Astrocyte (in vitro differentiated cells and primary cell): Measurements from ENCODE around the gene AK8. TPM values are rescaled to one million over a fixed set of nuclear protein-coding genes. Genes with fewer than 3 reads are reported as not detected.

Experiments used
- DNase-seq: peaks from one replicate; pipeline ENCODE4 v3.0.0-alpha.2; 2010; ENCODE audit warnings: low read depth
- FAIRE-seq: peaks from 2 replicates; lab custom pipeline; 2011; peaks lifted over from hg19 to GRCh38; lab: Jason Lieb, UNC
- H2AFZ ChIP-seq: 2 replicates; pipeline ENCODE4 v1.6.0; 2012; ENCODE audit warnings: low read depth, low read length, inconsistent platforms
- H3K27ac ChIP-seq: 2 replicates; pipeline ENCODE4 v1.5.1; 2011; ENCODE audit warnings: low read depth, low read length, inconsistent platforms
- H3K27me3 ChIP-seq: 2 replicates; pipeline ENCODE4 v1.6.0; 2011; ENCODE audit warnings: low read length, inconsistent platforms; ENCODE audit not compliant: insufficient read depth
- H3K36me3 ChIP-seq: 2 replicates; pipeline ENCODE4 v1.5.1; 2011; ENCODE audit warnings: low read length, inconsistent platforms; ENCODE audit not compliant: insufficient read depth
- H3K4me1 ChIP-seq: 2 replicates; pipeline ENCODE4 v1.5.1; 2011; ENCODE audit warnings: low read length, inconsistent platforms; ENCODE audit not compliant: insufficient read depth
- H3K4me2 ChIP-seq: 2 replicates; pipeline ENCODE4 v1.6.0; 2012; ENCODE audit warnings: low read length, inconsistent platforms
- H3K4me3 ChIP-seq: 2 replicates; pipeline ENCODE4 v1.5.1; 2011; ENCODE audit warnings: low read depth, mild to moderate bottlenecking, low read length, inconsistent platforms; ENCODE audit not compliant: insufficient read depth
- H3K79me2 ChIP-seq: 2 replicates; pipeline ENCODE4 v1.6.0; 2012; ENCODE audit warnings: mild to moderate bottlenecking, low read length, inconsistent platforms; ENCODE audit not compliant: insufficient read depth
- H3K9ac ChIP-seq: 2 replicates; pipeline ENCODE4 v1.6.0; 2012; ENCODE audit warnings: mild to moderate bottlenecking, low read length, inconsistent platforms
- H3K9me3 ChIP-seq: 2 replicates; pipeline ENCODE4 v1.5.1; 2012; ENCODE audit warnings: low read depth, mild to moderate bottlenecking, low read length, inconsistent platforms; ENCODE audit not compliant: insufficient read depth
- H4K20me1 ChIP-seq: 2 replicates; pipeline ENCODE4 v1.6.0; 2012; ENCODE audit warnings: low read length, inconsistent platforms; ENCODE audit not compliant: insufficient read depth
- H3K27ac Mint-ChIP-seq: one replicate; pipeline ENCODE4 v1.8.0; 2021; ENCODE audit warnings: mild to moderate bottlenecking, mixed read lengths; ENCODE audit not compliant: unreplicated experiment
- H3K27me3 Mint-ChIP-seq: one replicate; pipeline ENCODE4 v1.8.0; 2021; ENCODE audit warnings: low read depth, mixed read lengths; ENCODE audit not compliant: unreplicated experiment
- H3K36me3 Mint-ChIP-seq: one replicate; pipeline ENCODE4 v1.8.0; 2021; ENCODE audit warnings: low read depth, mixed read lengths; ENCODE audit not compliant: unreplicated experiment
- H3K4me1 Mint-ChIP-seq: one replicate; pipeline ENCODE4 v1.8.0; 2021; ENCODE audit warnings: low read depth, mixed read lengths; ENCODE audit not compliant: unreplicated experiment
- H3K4me3 Mint-ChIP-seq: one replicate; pipeline ENCODE4 v1.8.0; 2021; ENCODE audit warnings: mild to moderate bottlenecking, moderate library complexity, mixed read lengths; ENCODE audit not compliant: unreplicated experiment
- H3K9me3 Mint-ChIP-seq: one replicate; pipeline ENCODE4 v1.8.0; 2021; ENCODE audit warnings: mild to moderate bottlenecking, mixed read lengths; ENCODE audit not compliant: unreplicated experiment
- CTCF ChIP-seq: IDR thresholded peaks from 2 replicates; pipeline ENCODE4 v1.5.1; 2011; ENCODE audit warnings: low read depth, mild to moderate bottlenecking, inconsistent platforms, low read length, moderate library complexity; ENCODE audit not compliant: insufficient read depth
- EZH2 ChIP-seq: IDR thresholded peaks from 2 replicates; pipeline ENCODE4 v1.6.1; 2012; ENCODE audit warnings: mild to moderate bottlenecking, low read length, inconsistent platforms; ENCODE audit not compliant: insufficient read depth
- total RNA-seq: library from RNA; stranded (reverse); gene quantifications from 2 replicates; pipeline ENCODE4 v1.2.1, GENCODE V29; 2021

AK8 gene
- total RNA-seq, 1 donor from 2014 or later = 0.27 TPM

GRCh38 chr9:132901858-132902831, 24.1 kb upstream of the AK8 start:
- no peaks in the 10 kb centered on the region for H3K27me3 ChIP-seq
- no peaks in the 10 kb centered on the region for H3K9me3 Mint-ChIP-seq
- no peaks in the 10 kb centered on the region for H3K79me2 ChIP-seq
- peak; percentile 78 for FAIRE-seq
- DNase-seq = peak; percentile 67
- H3K4me2 ChIP-seq = no peak overlapping the region
- H3K27ac ChIP-seq = no peak overlapping the region
- H3K36me3 ChIP-seq = peaks cover 28% of the 10 kb centered on the region
- no peak for TF ChIP-seq EZH2
- TF ChIP-seq CTCF = peak; percentile 99
- no peak overlapping the region for H3K27ac Mint-ChIP-seq
- H3K4me1 ChIP-seq = no peaks in the 10 kb centered on the region
- H3K4me1 Mint-ChIP-seq = peaks cover 5% of the 10 kb centered on the region
- H3K36me3 Mint-ChIP-seq = peaks cover 23% of the 10 kb centered on the region
- no peak overlapping the region for H3K9ac ChIP-seq
- H3K4me3 ChIP-seq = no peak overlapping the region
- no peaks in the 10 kb centered on the region for H3K9me3 ChIP-seq
- H4K20me1 ChIP-seq = peaks cover 10% of the 10 kb centered on the region
- no peak overlapping the region for H3K4me3 Mint-ChIP-seq
- H3K27me3 Mint-ChIP-seq = no peaks in the 10 kb centered on the region
- no peak overlapping the region for H2AFZ ChIP-seq

- Histone ChIP-seq H3K9me3 (no peaks in the 10 kb centered on the region), H3K79me2 (no peaks in the 10 kb centered on the region), H3K4me2 (no peak overlapping the region), H3K27me3 (no peaks in the 10 kb centered on the region), H4K20me1 (peaks cover 10% of the 10 kb centered on the region), H3K27ac (no peak overlapping the region), H3K36me3 (peaks cover 42% of the 10 kb centered on the region), H3K4me1 (no peaks in the 10 kb centered on the region), H3K4me3 (no peak overlapping the region), H2AFZ (no peak overlapping the region), H3K9ac (no peak overlapping the region)
- Mint-ChIP-seq H3K36me3 (peaks cover 39% of the 10 kb centered on the region), H3K4me1 (no peaks in the 10 kb centered on the region), H3K9me3 (no peaks in the 10 kb centered on the region), H3K27ac (no peak overlapping the region), H3K27me3 (no peaks in the 10 kb centered on the region), H3K4me3 (no peak overlapping the region)
- no peak for FAIRE-seq
- TF ChIP-seq CTCF = no peak
- no peak for TF ChIP-seq EZH2
- DNase-seq = no peak
Measured at GRCh38 chr9:132898051-132898450, 20.0 kb upstream of the AK8 start.

- H3K27me3 ChIP-seq = no peaks in the 10 kb centered on the region
- Mint-ChIP-seq H3K4me1 (no peaks in the 10 kb centered on the region), H3K27me3 (no peaks in the 10 kb centered on the region), H3K4me3 (no peak overlapping the region), H3K36me3 (peaks cover 35% of the 10 kb centered on the region), H3K9me3 (no peaks in the 10 kb centered on the region), H3K27ac (no peak overlapping the region)
- TF ChIP-seq CTCF (no peak), EZH2 (no peak)
- peaks cover 4% of the 10 kb centered on the region for H4K20me1 ChIP-seq
- DNase-seq = no peak
- no peaks in the 10 kb centered on the region for H3K4me1 ChIP-seq
- no peaks in the 10 kb centered on the region for H3K79me2 ChIP-seq
- no peak overlapping the region for H3K4me2 ChIP-seq
- H3K4me3 ChIP-seq = no peak overlapping the region
- H2AFZ ChIP-seq = no peak overlapping the region
- FAIRE-seq = no peak
- no peak overlapping the region for H3K9ac ChIP-seq
- H3K36me3 ChIP-seq = peaks cover 42% of the 10 kb centered on the region
- H3K27ac ChIP-seq = no peak overlapping the region
- no peaks in the 10 kb centered on the region for H3K9me3 ChIP-seq
Measured at GRCh38 chr9:132896906-132897305, 18.8 kb upstream of the AK8 start.
